Motor neuron (in vitro differentiated cells): ENCODE results near the gene ZNF385B. TPM values are rescaled to one million over a fixed set of nuclear protein-coding genes. Genes with fewer than 3 reads are reported as not detected.
A peak's percentile ranks its signal among the peaks of the same experiment; 100 is the strongest.

ENCODE experiments used
- ATAC-seq, 8 experiments: fragments of 200-7000 bp; cut with Tn5 transposase; replicated peaks in 6 of 8; 2 replicates each; pipeline ENCODE4 v1.8.0; 2021; ENCODE audit warnings: mild to moderate bottlenecking in 8 of 8, moderate library complexity in 8 of 8
- H3K27ac ChIP-seq, 2 donors: fragments of 250-450 bp; sonication (Bioruptor Pico); 2 replicates each; pipeline ENCODE4 v1.9.0; 2021; ENCODE audit warnings: antibody characterized with exemption in 2 of 2, mild to moderate bottlenecking in 2 of 2, moderate library complexity in 1 of 2
- H3K4me1 ChIP-seq, 2 donors: fragments of 250-450 bp; sonication (Bioruptor Pico); replicated peaks in 1 of 2; 2 replicates each; pipeline ENCODE4 v1.6.1; 2021; ENCODE audit warnings: antibody characterized with exemption in 2 of 2, mild to moderate bottlenecking in 2 of 2, moderate library complexity in 1 of 2
- H3K4me3 ChIP-seq, 5 donors: fragments of 250-450 bp; sonication (Bioruptor Pico); 2 replicates each; pipeline ENCODE4 v1.9.0; 2021; ENCODE audit warnings: antibody characterized with exemption in 5 of 5, mild to moderate bottlenecking in 5 of 5, moderate library complexity in 4 of 5
- WGBS, 10 experiments: fragments of 450-650 bp; shearing (Covaris generic); methylation state at CpG; one replicate each; pipeline ENCODE4 v1.0.0; 2022; 5-methylcytosine and 5-hydroxymethylcytosine counted together
- in situ Hi-C, 9 experiments: fragments of 400-800 bp; cut with MboI; loops; one replicate each; pipeline ENCODE4 v1.15.0; 2021; ENCODE audit warnings: low sequenced_read_pairs in 9 of 9, low pct_unique_long_range_greater_than_20kb in 2 of 9; ENCODE audit not compliant: unreplicated experiment in 9 of 9
- total RNA-seq, 8 experiments: library from RNA; unstranded; fragments of 300-600 nt; gene quantifications; 2 replicates each; pipeline versions ENCODE4 v1.2.3 to v1.2.4, GENCODE V29; 2022

ZNF385B gene
- total RNA-seq, 8 experiments from 2014 or later, result 0.14 to 1.6 (median 0.74) TPM; not detected in 2

DNA sequence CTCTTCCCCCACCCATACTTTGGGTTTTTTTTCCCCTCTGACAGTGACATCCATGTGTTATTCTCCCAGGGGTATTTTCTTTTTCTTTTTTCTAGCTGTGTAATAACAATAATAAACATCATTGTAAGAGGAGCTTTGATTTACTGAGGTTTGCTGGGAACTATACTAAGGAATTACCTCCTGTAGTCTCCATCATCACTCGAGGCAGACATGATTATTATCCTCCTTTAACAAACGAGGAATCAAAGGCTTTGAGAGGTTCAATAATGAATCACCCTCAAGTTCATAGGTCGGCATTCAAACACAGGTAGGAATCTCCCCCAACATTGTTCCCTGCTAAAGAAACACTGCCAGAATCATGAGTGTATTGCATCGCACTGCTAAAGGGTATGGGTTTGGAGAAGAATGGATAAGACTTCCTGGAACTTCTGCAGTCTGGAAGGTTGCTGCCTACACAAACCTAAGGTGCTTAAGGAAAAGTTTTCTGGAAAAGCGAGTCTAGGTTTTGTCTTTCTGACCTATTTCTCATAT is 336.5 kb downstream of the ZNF385B start:
- Histone ChIP-seq H3K4me3 (no peak overlapping the region), H3K27ac (no peak overlapping the region), H3K4me1 (peaks cover 0 to 10% of the 10 kb centered on the region in 2 donors)
- in situ Hi-C loops, result no loop called here
- peak in 3 of 8 experiments; percentile 53 to 68 (median 64) for ATAC-seq
- 0 to 75% (median 44%) methylated on average over 1 to 5 of the region's 5 CpGs for WGBS, 10 experiments

DNA sequence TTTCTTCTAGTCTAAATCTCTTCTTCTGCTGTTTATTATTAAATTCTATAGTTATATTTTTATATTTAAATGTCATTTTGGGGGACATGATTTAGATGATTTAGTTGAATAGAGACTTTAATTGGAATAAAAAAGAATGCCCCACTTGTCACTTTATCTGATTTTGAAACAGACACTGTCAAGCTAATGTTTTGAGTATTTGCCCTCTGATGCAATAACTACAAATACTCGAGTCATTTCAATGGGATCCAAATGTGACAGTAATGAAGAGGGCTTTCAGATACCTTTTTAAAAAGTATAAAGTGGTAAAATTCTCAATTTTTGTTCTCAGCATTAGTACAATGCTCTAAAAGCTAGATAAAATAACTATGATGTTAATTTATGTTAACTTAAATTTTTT is 339.5 kb downstream of the ZNF385B start:
- in situ Hi-C loops, result no loop called here
- Histone ChIP-seq H3K4me3 (no peak overlapping the region), H3K4me1 (peaks cover 0 to 10% of the 10 kb centered on the region in 2 donors), H3K27ac (no peak overlapping the region)
- ATAC-seq, result no peak
- 0 to 89% (median 49%) methylated on average over 1 of the region's 1 CpG for WGBS, 10 experiments

GRCh38 chr2:179518830-179519229 is 342.6 kb downstream of the ZNF385B start:
- H3K4me3 ChIP-seq, result no peak overlapping the region
- in situ Hi-C loops, result no loop called here
- peaks cover 0 to 6% of the 10 kb centered on the region in 2 donors for H3K4me1 ChIP-seq
- H3K27ac ChIP-seq, result no peak overlapping the region
- 53 to 100% (median 85%) methylated on average over 1 to 4 of the region's 4 CpGs for WGBS, 10 experiments
- ATAC-seq, result no peak

DNA sequence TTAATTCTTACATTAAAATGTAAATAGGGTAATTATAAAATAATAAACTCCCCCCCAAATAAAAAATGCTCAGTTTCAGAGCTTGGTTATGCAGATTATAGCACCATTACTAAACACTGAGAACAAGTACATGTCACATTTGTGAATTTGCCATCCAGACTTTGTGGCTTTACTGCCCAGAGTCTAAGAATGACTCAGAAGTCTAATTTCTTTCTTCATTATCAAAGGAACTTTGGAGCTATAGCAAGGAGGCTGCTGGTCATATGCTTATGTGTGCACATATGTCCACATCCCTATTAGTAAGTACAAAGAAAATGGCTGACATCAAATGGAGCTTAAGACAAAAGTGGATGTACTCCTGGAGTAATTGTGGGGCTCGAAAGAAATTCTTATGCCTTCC is 348.2 kb downstream of the ZNF385B start:
- WGBS, 10 experiments, result 63 to 100% (median 100%) methylated on average over 1 of the region's 1 CpG; no CpG with 5 or more reads in 6 of the 10 experiments
- H3K27ac ChIP-seq, result no peak overlapping the region
- peaks cover 6 to 14% of the 10 kb centered on the region in 2 donors for H3K4me1 ChIP-seq
- no peak overlapping the region for H3K4me3 ChIP-seq
- in situ Hi-C loops, result no loop called here
- no peak for ATAC-seq

GRCh38 chr2:179512281-179513035 is 349.0 kb downstream of the ZNF385B start:
- peak in 1 of 8 experiments; percentile 38 for ATAC-seq
- H3K27ac ChIP-seq, result no peak overlapping the region
- 67 to 100% (median 90%) methylated on average over 1 of the region's 1 CpG for WGBS, 10 experiments
- no peak overlapping the region for H3K4me3 ChIP-seq
- peaks cover 6 to 14% of the 10 kb centered on the region in 2 donors for H3K4me1 ChIP-seq
- in situ Hi-C loops, result no loop called here

DNA sequence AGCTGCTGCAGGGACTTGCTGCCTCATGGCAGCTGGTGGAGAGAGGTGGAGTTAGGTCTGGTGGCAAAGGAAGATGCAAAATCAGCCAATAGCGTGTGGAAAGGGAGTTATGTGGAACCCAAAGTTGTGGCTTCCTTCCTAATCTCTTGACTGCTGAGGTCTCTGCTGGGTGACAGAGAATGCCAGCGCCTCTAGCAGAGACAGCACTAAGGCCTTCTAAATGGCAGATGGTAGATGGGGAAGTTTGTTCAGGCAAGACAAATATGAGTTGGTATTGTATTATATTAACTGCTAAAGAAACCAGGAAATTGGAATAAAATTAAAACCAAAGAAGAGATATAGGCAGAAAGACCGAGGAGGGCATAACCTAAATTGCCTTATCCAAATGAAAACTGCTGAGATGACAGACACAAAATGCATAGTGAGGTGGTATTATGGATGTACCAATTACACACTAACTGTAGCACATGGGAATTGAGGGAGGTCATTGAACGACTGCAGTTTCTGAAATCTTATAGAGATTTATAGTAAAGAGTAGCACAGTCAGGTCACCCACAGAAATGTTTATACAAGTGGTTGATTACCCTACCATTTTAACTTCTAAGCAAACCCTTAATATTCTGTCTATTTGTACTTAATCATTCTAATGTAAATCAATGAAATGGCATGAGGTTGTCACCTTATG is 350.2 kb downstream of the ZNF385B start:
- H3K4me3 ChIP-seq, result no peak overlapping the region
- peaks cover 6 to 14% of the 10 kb centered on the region in 2 donors for H3K4me1 ChIP-seq
- peak in 5 of 8 experiments; percentile 19 to 90 (median 32) for ATAC-seq
- in situ Hi-C loops, result no loop called here
- WGBS, 10 experiments, result 40 to 79% (median 63%) methylated on average over 1 to 4 of the region's 4 CpGs
- H3K27ac ChIP-seq, result no peak overlapping the region

GRCh38 chr2:179495315-179495714 is 366.1 kb downstream of the ZNF385B start:
- no peaks in the 10 kb centered on the region for H3K4me1 ChIP-seq
- no peak overlapping the region for H3K4me3 ChIP-seq
- 80 to 100% (median 100%) methylated on average over 1 to 2 of the region's 4 CpGs; no CpG with 5 or more reads in 5 of the 10 experiments for WGBS, 10 experiments
- no peak for ATAC-seq
- no peak overlapping the region for H3K27ac ChIP-seq
- in situ Hi-C loops, result no loop called here

GRCh38 chr2:179488563-179488962 is 372.8 kb downstream of the ZNF385B start:
- in situ Hi-C loops, result no loop called here
- Histone ChIP-seq H3K4me3 (no peak overlapping the region), H3K27ac (no peak overlapping the region), H3K4me1 (no peaks in the 10 kb centered on the region)
- WGBS, 10 experiments, result 11 to 94% (median 81%) methylated on average over 1 to 2 of the region's 2 CpGs
- no peak for ATAC-seq

DNA sequence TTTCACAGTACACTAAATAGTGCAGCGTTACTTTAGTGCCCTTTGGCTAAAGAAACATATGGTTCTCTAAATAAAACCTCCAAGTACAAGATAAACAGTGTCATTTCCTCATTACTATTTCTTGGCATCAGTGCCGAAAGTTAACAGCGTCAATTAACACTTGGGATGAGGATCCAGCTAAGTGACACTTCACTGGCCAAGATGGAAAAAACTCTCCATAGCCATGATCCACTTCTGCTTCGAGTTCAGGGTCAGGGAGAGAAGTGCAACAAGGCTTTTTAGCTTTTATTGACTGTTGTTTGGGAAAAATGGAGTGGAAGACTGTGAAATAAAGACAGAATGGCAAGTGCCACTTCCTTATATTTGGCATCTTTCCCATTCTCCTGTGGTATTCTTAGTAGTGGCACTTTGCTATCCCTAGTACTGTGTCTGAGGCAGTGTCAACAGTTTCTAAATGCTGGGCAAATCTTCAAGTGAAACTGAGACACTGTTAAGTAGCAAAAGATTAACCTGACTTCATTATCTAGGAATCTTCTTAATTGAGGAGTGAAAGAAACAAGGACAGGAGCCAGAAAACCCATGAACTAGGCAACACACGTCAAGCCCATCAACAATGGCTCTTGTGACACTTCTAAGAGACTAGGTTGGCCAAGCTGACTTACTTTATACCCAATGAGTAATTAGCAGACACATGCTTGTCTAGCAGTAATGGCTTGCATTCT is 374.2 kb downstream of the ZNF385B start:
- in situ Hi-C loops, result no loop called here
- Histone ChIP-seq H3K27ac (no peak overlapping the region), H3K4me1 (no peaks in the 10 kb centered on the region), H3K4me3 (no peak overlapping the region)
- 0 to 100% (median 81%) methylated on average over 1 to 5 of the region's 5 CpGs; no CpG with 5 or more reads in 1 of the 10 experiments for WGBS, 10 experiments
- ATAC-seq, result no peak

DNA sequence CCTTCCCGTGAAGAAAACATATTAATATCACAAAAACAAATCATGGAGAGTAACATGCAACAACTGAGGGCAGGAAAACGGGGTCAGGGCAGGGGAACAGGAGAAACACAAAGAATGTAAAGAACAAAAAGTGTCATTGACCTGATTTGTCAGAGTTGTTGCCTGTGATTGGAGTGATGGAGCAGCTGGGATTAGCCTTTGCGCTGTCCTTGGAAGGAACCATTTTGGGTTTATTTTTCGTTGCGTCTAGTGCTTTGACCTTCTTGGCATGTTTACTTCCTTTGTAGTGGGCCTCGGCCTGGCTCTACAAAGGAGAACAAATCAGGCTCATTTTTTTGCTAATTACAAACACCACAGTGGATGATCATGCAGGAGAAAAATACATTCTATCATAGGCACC is 378.3 kb downstream of the ZNF385B start:
- 50 to 92% (median 80%) methylated on average over 1 to 6 of the region's 6 CpGs for WGBS, 10 experiments
- in situ Hi-C loops, result no loop called here
- no peak overlapping the region for H3K27ac ChIP-seq
- H3K4me3 ChIP-seq, result no peak overlapping the region
- no peaks in the 10 kb centered on the region for H3K4me1 ChIP-seq
- ATAC-seq, result no peak

GRCh38 chr2:179479947-179480346 is 381.5 kb downstream of the ZNF385B start:
- Histone ChIP-seq H3K27ac (no peak overlapping the region), H3K4me3 (no peak overlapping the region), H3K4me1 (no peaks in the 10 kb centered on the region)
- in situ Hi-C loops, result no loop called here
- ATAC-seq, result peak in 1 of 8 experiments; percentile 48
- WGBS, 10 experiments, result 0 to 100% (median 67%) methylated on average over 1 to 3 of the region's 3 CpGs

GRCh38 chr2:179478771-179479170 is 382.6 kb downstream of the ZNF385B start:
- no peak overlapping the region for H3K4me3 ChIP-seq
- in situ Hi-C loops, result no loop called here
- H3K27ac ChIP-seq, result no peak overlapping the region
- no peak for ATAC-seq
- no peaks in the 10 kb centered on the region for H3K4me1 ChIP-seq

DNA sequence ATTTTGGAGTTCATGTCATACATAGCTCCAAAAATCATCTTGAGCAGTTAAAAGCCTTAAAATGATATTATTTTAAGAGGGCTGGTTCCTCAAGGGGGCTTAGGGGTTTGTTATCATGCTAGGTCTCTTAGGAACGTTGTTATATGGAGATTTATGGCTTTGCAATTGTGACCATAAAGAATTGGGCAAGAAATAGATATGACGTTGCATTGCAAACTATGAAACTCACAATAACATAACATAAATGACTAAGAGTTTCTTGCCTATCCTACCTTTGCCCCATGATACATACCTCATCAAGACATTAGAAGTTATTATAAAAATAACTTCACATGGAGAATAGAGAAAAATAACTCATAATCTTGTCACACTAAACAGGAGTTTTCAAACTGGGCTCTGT is 390.4 kb downstream of the ZNF385B start:
- WGBS, 10 experiments, result 50 to 100% (median 83%) methylated on average over 1 to 2 of the region's 2 CpGs; no CpG with 5 or more reads in 2 of the 10 experiments
- Histone ChIP-seq H3K4me3 (no peak overlapping the region), H3K4me1 (peaks cover 2 to 4% of the 10 kb centered on the region in 2 donors), H3K27ac (no peak overlapping the region)
- in situ Hi-C loops, result no loop called here
- no peak for ATAC-seq
